ENCODE results near the gene ATP6V1D. TPM values are rescaled to one million over a fixed set of nuclear protein-coding genes. Genes with fewer than 3 reads are reported as not detected.
A peak's percentile ranks its signal among the peaks of the same experiment; 100 is the strongest.

The ATP6V1D gene
- total and polyA plus RNA-seq, 8 donors: 17.5 to 40.2 (median 23.2) TPM

DNA sequence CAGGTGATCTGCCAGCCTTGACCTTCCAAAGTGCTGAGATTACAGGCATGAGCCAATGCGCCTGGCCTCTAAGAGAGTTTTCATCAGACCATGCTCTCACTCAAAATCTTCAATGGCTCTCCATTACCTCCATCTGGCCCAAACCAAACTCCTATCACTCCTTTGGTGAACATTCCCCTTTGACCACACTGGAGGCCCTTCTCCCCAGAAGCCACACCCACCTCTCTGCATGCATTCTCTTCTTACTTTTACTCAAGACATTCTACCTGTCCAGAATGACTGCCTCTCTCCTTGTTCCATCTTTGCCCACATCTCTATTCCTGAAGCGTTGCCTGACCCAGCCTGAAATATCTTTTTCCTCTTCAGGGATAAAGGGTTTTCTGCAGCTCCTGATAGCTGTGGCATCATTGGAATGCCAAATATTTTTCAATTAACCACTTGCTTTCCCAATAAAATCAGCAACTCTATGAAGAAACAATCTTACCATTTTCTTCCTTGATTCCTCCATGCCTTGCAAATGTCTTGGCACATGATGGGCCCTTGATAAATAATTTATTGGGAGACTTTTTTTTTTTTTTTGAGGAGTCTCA is 36.9 kb upstream of the ATP6V1D start:
- peaks cover 0 to 5% (median 0%) of the 10 kb centered on the region in 3 donors for H3K36me3 ChIP-seq
- no peak overlapping the region for H3K27ac ChIP-seq
- no peak for ATAC-seq
- FAIRE-seq: no peak
- DNase-seq: no peak
- 64 to 72% methylated on average over 2 of the region's 2 CpGs for WGBS, 2 donors
- intact Hi-C loops (cut with DNase I): no loop called here
- H3K4me1 ChIP-seq: no peaks in the 10 kb centered on the region
- H3K4me3 ChIP-seq: no peak overlapping the region
- H3K27me3 ChIP-seq: no peaks in the 10 kb centered on the region
- TF ChIP-seq, protein P1, sequence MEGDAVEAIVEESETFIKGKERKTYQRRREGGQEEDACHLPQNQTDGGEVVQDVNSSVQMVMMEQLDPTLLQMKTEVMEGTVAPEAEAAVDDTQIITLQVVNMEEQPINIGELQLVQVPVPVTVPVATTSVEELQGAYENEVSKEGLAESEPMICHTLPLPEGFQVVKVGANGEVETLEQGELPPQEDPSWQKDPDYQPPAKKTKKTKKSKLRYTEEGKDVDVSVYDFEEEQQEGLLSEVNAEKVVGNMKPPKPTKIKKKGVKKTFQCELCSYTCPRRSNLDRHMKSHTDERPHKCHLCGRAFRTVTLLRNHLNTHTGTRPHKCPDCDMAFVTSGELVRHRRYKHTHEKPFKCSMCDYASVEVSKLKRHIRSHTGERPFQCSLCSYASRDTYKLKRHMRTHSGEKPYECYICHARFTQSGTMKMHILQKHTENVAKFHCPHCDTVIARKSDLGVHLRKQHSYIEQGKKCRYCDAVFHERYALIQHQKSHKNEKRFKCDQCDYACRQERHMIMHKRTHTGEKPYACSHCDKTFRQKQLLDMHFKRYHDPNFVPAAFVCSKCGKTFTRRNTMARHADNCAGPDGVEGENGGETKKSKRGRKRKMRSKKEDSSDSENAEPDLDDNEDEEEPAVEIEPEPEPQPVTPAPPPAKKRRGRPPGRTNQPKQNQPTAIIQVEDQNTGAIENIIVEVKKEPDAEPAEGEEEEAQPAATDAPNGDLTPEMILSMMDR (IDR thresholded peaks at IDR 0.05): no peak
- no peaks in the 10 kb centered on the region for H3K9me3 ChIP-seq

DNA sequence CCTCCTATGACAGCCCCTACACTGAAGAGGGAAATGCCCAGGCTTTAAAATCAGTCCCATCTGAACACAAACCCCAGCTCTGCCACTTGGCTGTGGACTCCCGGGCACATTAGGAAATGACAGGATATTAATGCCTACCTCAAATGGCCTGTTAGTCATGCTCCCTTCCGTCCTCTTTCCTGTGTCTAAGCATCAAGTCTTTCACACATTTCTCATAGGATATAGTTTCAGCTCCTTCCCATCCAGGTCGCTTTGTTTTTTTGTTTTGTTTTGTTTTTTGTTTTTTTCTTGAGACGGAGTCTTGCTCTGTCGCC is 36.2 kb upstream of the ATP6V1D start:
- FAIRE-seq (no peak), ATAC-seq (no peak), DNase-seq (no peak)
- intact Hi-C loops (cut with DNase I): no loop called here
- H3K4me1 ChIP-seq: no peaks in the 10 kb centered on the region
- peaks cover 0 to 5% (median 0%) of the 10 kb centered on the region in 3 donors for H3K36me3 ChIP-seq
- no peak overlapping the region for H3K27ac ChIP-seq
- TF ChIP-seq, protein P1 (IDR thresholded peaks at IDR 0.05): no peak
- 85 to 89% methylated on average over 5 of the region's 5 CpGs for WGBS, 2 donors
- H3K4me3 ChIP-seq: no peak overlapping the region
- no peaks in the 10 kb centered on the region for H3K27me3 ChIP-seq
- H3K9me3 ChIP-seq: no peaks in the 10 kb centered on the region

DNA sequence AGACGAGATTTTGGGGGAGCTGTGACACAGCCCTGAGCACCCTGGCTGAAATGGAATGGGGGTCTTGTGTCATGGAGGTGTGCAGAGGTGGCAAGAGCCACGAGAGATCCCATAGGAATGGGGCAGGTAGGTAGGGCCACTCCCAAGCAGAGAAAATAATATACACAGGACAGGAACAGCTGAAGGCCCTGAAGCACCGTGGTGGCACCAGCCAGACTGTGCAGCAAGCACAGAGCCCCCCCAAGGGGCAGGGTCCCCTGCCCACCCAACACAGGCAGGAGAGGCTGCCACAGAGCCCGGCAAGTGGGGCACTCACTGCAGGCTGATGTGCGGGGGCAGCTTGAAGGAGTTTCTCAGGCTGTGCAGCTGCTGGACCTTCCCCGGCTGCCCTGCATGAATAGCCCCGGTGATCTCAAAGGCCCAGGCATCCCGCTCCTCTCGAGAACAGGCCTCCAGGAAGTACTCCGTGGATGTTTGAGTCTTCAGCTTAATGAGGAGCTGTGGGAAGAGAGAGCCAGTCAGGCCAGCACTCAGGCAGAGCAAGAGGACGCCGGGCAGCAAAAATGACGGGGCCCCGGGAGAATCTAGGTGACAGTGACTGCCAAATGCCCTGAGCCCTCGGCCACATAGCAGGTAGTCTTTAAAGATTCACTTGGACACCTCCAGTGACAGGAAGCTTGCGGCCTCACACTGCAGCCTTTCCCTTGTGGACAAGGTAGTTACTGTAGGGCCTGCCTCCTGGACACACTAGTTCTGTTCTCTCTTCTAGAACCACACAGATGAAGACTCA is 35.7 kb upstream of the ATP6V1D start:
- H3K27me3 ChIP-seq: no peaks in the 10 kb centered on the region
- ATAC-seq (no peak), FAIRE-seq (no peak), DNase-seq (no peak)
- H3K9me3 ChIP-seq: no peaks in the 10 kb centered on the region
- H3K4me1 ChIP-seq: no peaks in the 10 kb centered on the region
- no peak overlapping the region for H3K27ac ChIP-seq
- TF ChIP-seq, protein P1 (IDR thresholded peaks at IDR 0.05): no peak
- 80 to 84% methylated on average over 16 of the region's 16 CpGs for WGBS, 2 donors
- H3K4me3 ChIP-seq: no peak overlapping the region
- intact Hi-C loops (cut with DNase I): no loop called here
- H3K36me3 ChIP-seq: peaks cover 0 to 5% (median 0%) of the 10 kb centered on the region in 3 donors

DNA sequence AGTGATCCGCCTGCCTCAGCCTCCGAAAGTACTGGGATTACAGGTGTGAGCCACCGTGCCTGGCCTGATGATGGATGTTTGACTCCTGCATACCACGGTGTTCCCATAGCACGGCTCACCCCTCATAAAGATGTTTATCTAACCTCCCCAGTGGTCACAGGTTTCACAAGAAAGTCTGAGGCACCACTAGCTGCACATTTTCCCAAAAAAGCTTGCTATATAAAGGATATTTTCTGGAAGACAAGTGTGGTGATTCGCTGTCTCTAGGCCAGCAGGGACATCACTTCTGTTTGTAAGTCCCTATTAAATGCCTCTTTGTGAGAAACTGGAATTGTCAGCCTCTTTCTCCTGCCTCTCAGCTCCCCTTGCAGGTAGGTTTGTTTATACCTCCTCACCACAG is 34.1 kb upstream of the ATP6V1D start:
- intact Hi-C loops (cut with DNase I): no loop called here
- H3K9me3 ChIP-seq: no peaks in the 10 kb centered on the region
- no peaks in the 10 kb centered on the region for H3K27me3 ChIP-seq
- TF ChIP-seq, protein P1 (IDR thresholded peaks at IDR 0.05): no peak
- H3K36me3 ChIP-seq: peaks cover 0 to 5% (median 0%) of the 10 kb centered on the region in 3 donors
- H3K4me1 ChIP-seq: no peaks in the 10 kb centered on the region
- no peak overlapping the region for H3K4me3 ChIP-seq
- no peak for ATAC-seq
- 77 to 79% methylated on average over 6 of the region's 6 CpGs for WGBS, 2 donors
- no peak for DNase-seq
- FAIRE-seq: no peak
- H3K27ac ChIP-seq: no peak overlapping the region

DNA sequence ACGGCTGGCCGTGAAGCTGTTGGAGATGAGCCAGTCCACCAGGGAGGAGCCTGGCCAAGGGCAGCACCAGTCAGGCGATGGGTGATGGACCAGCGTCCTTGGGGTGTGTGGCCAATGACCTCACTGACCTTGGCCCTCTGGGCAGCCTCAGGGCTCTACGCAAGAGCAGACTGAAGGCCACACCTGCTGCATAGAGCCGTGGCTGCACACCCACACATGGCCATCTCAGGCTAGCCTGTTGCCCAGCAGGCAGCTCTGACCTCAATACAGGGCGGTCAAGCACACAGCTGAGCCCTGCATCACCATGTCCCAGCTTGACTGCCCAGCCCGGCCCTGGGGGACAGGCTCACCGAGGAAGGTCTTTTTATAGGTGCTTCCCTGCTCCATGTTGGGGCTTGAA is 33.2 kb upstream of the ATP6V1D start:
- DNase-seq (no peak), ATAC-seq (peak in 1 of 4 donors; percentile 8), FAIRE-seq (no peak)
- 76 to 87% methylated on average over 9 of the region's 9 CpGs for WGBS, 2 donors
- TF ChIP-seq, protein P1 (IDR thresholded peaks at IDR 0.05): no peak
- H3K4me1 ChIP-seq: no peaks in the 10 kb centered on the region
- no peak overlapping the region for H3K27ac ChIP-seq
- H3K36me3 ChIP-seq: peaks cover 0 to 5% (median 0%) of the 10 kb centered on the region in 3 donors
- no peaks in the 10 kb centered on the region for H3K9me3 ChIP-seq
- intact Hi-C loops (cut with DNase I): no loop called here
- H3K4me3 ChIP-seq: no peak overlapping the region
- H3K27me3 ChIP-seq: no peaks in the 10 kb centered on the region

All from pancreas (tissue), 10 donors.